Neural progenitor cell (in vitro differentiated cells): Measurements from ENCODE around the gene C1orf50. TPM values are rescaled to one million over a fixed set of nuclear protein-coding genes. Genes with fewer than 3 reads are reported as not detected.

Experiments used
- DNase-seq: peaks from one replicate; pipeline ENCODE4 v3.0.0-alpha.2; 2016; ENCODE audit warnings: low spot score
- H2AFZ ChIP-seq: fragments of 200-600 bp; sonication (generic); replicated peaks from 2 replicates; pipeline ENCODE4 v1.6.1; 2016; ENCODE audit warnings: antibody characterized with exemption
- H3F3A ChIP-seq: fragments of 200-600 bp; sonication (generic); 2 replicates; pipeline ENCODE4 v1.6.1; 2016; ENCODE audit warnings: antibody characterized with exemption, low read depth
- H3K27ac ChIP-seq: fragments of 200-600 bp; sonication (generic); 2 replicates; pipeline ENCODE4 v1.5.1; 2016; ENCODE audit warnings: mild to moderate bottlenecking
- H3K27me3 ChIP-seq: fragments of 200-600 bp; sonication (generic); 2 replicates; pipeline ENCODE4 v1.6.1; 2016; ENCODE audit warnings: mild to moderate bottlenecking, moderate library complexity
- H3K36me3 ChIP-seq: fragments of 200-600 bp; sonication (generic); 2 replicates; pipeline ENCODE4 v1.5.1; 2016
- H3K4me1 ChIP-seq: fragments of 200-600 bp; sonication (generic); 2 replicates; pipeline ENCODE4 v1.6.1; 2016; ENCODE audit warnings: mixed run types
- H3K4me2 ChIP-seq: fragments of 200-600 bp; sonication (generic); 2 replicates; pipeline ENCODE4 v1.6.1; 2016
- H3K4me3 ChIP-seq: fragments of 200-600 bp; sonication (generic); 2 replicates; pipeline ENCODE4 v1.5.1; 2016
- H3K79me2 ChIP-seq: fragments of 200-600 bp; sonication (generic); 2 replicates; pipeline ENCODE4 v1.6.1; 2016; ENCODE audit warnings: low read depth
- H3K9ac ChIP-seq: fragments of 200-600 bp; sonication (generic); 2 replicates; pipeline ENCODE4 v1.6.1; 2016
- H3K9me3 ChIP-seq: fragments of 200-600 bp; sonication (generic); 2 replicates; pipeline ENCODE4 v1.5.1; 2016; ENCODE audit warnings: low read depth
- H4K20me1 ChIP-seq: fragments of 200-600 bp; sonication (generic); 2 replicates; pipeline ENCODE4 v1.6.1; 2016; ENCODE audit warnings: low read depth
- H3K27ac Mint-ChIP-seq: 3 replicates; pipeline ENCODE4 v1.8.0; 2021; ENCODE audit warnings: mixed read lengths
- H3K27me3 Mint-ChIP-seq: 2 replicates; pipeline ENCODE4 v1.8.0; 2022; ENCODE audit warnings: low read depth, mild to moderate bottlenecking, inconsistent platforms, moderate library complexity, mixed read lengths; ENCODE audit not compliant: insufficient read depth
- H3K36me3 Mint-ChIP-seq: 3 replicates; pipeline ENCODE4 v1.8.0; 2021; ENCODE audit warnings: mixed read lengths
- H3K4me1 Mint-ChIP-seq: 3 replicates; pipeline ENCODE4 v1.8.0; 2021; ENCODE audit warnings: mixed read lengths
- H3K4me3 Mint-ChIP-seq: 3 replicates; pipeline ENCODE4 v1.8.0; 2021; ENCODE audit warnings: mild to moderate bottlenecking, moderate library complexity, mixed read lengths
- H3K9me3 Mint-ChIP-seq: 3 replicates; pipeline ENCODE4 v1.8.0; 2020; ENCODE audit warnings: mixed read lengths
- EZH2 ChIP-seq: fragments of 200-600 bp; sonication (generic); IDR thresholded peaks from 2 replicates; pipeline ENCODE4 v1.6.1; 2017; ENCODE audit warnings: antibody characterized with exemption, mild to moderate bottlenecking, moderate library complexity
- EZH2phosphoT487 ChIP-seq: fragments of 200-600 bp; sonication (generic); IDR thresholded peaks from 2 replicates; pipeline ENCODE4 v1.6.1; 2017; ENCODE audit warnings: antibody characterized with exemption
- total RNA-seq: library from RNA; depleted of rRNA; stranded (reverse); fragments of >200 nt; gene quantifications from 2 replicates; pipeline ENCODE4 v1.2.3, GENCODE V29; 2015; ENCODE audit warnings: low replicate concordance
- TF ChIP-seq, protein P1 (sequence below): fragments of 200-600 bp; sonication (generic); IDR thresholded peaks from 2 replicates; pipeline ENCODE4 v1.5.1; 2017; ENCODE audit warnings: antibody characterized with exemption, mild to moderate bottlenecking

The C1orf50 gene
- total RNA-seq, 1 donor from 2014 or later, result 19.0 TPM

DNA sequence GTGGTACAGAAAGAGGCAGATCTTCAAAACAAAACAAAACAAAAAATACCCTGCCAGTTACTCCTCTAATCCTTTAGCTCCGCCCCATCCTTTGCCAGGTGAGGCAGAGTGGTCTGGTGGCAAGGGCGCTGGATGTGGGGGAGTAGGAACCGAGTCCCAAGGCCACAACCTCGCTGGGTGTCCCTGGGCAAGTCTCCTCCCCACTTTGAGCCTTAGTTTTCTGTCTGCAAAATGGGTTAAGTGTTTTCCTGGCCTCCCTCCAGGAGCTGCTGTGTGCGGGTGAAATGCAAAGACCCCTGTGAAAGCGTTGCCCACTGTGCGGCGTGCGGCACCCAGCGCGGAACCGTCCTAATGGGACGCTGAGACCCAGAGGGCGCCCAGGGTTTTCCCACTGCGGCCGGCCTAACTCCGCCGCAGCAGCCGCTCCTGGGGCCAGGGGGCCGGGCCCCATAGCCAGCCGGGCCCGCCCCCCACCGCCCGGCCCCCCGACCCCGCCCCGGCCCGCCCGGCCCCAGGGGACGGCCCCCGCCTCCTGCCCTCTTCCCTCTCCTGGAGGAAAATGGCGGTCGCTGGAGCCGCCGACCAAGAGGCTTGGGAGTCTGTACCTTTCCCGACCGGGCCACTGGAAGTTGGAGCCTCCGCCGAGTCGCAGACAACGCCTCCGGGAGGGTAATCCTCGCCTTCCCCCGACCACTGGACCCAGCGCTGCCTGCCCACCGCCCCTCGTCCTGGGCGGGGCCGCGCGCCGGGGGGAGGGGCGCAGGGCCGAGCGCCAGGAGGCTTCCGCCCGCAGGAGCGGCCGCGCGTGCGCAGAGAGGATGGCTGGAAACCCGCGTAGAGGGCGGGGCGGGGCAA lies 49.8 kb downstream of the C1orf50 start, which contains the start of the genes ERMAP and SVBP:
ERMAP (plus strand) TSS at position 538 of the 855 bp plus-strand sequence. CDS start 13,327 bp downstream, outside the sequence.
SVBP (minus strand) TSS at position 813 of the 855 bp plus-strand sequence. CDS start 853 bp downstream, outside the sequence.
- peaks cover 2% of the 10 kb centered on the region for H3K27me3 Mint-ChIP-seq
- Histone ChIP-seq H3K36me3 (no peaks in the 10 kb centered on the region), H4K20me1 (no peaks in the 10 kb centered on the region), H3K27me3 (no peaks in the 10 kb centered on the region), H3K4me3 (peak within 1 kb of the TSS; percentile 70), H3K4me1 (peaks cover 26% of the 10 kb centered on the region), H2AFZ (peak within 1 kb of the TSS; percentile 81), H3K9ac (peak within 1 kb of the TSS; percentile 68), H3K4me2 (peak within 1 kb of the TSS; percentile 79), H3K79me2 (peaks cover 9% of the 10 kb centered on the region), H3F3A (peaks cover 30% of the 10 kb centered on the region), H3K9me3 (no peaks in the 10 kb centered on the region), H3K27ac (peak within 1 kb of the TSS; percentile 99)
- peak within 1 kb of the TSS; percentile 85 for H3K4me3 Mint-ChIP-seq
- TF ChIP-seq EZH2phosphoT487, result no peak
- TF ChIP-seq, protein P1, sequence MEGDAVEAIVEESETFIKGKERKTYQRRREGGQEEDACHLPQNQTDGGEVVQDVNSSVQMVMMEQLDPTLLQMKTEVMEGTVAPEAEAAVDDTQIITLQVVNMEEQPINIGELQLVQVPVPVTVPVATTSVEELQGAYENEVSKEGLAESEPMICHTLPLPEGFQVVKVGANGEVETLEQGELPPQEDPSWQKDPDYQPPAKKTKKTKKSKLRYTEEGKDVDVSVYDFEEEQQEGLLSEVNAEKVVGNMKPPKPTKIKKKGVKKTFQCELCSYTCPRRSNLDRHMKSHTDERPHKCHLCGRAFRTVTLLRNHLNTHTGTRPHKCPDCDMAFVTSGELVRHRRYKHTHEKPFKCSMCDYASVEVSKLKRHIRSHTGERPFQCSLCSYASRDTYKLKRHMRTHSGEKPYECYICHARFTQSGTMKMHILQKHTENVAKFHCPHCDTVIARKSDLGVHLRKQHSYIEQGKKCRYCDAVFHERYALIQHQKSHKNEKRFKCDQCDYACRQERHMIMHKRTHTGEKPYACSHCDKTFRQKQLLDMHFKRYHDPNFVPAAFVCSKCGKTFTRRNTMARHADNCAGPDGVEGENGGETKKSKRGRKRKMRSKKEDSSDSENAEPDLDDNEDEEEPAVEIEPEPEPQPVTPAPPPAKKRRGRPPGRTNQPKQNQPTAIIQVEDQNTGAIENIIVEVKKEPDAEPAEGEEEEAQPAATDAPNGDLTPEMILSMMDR, result no peak
- TF ChIP-seq EZH2, result no peak
- H3K9me3 Mint-ChIP-seq, result no peaks in the 10 kb centered on the region
- DNase-seq, result peak; percentile 97
- peaks cover 20% of the 10 kb centered on the region for H3K4me1 Mint-ChIP-seq
- peaks cover 6% of the 10 kb centered on the region for H3K36me3 Mint-ChIP-seq
- H3K27ac Mint-ChIP-seq, result peak within 1 kb of the TSS; percentile 21

DNA sequence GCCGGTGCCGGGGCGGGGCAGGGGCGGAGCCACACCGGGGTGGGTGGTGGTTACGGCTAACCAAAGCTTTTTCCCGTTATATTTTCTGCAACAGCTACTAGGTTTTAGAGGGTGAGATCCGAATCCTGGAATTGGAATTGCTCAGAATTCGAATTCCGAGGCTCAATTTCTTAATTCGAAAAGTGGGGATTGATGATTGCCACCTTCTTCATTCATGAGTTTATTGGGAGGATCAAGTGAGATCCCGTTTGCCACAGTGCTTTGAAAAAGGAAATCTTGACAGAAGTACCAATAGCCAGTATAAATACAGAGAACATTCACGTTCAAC lies 50.4 kb downstream of the C1orf50 start:
- no peak for DNase-seq
- TF ChIP-seq EZH2 (no peak), EZH2phosphoT487 (no peak)
- TF ChIP-seq, protein P1, result no peak
- H3K36me3 ChIP-seq, result no peaks in the 10 kb centered on the region
- no peaks in the 10 kb centered on the region for H3K27me3 ChIP-seq
- H3K79me2 ChIP-seq, result peaks cover 9% of the 10 kb centered on the region
- peaks cover 30% of the 10 kb centered on the region for H3F3A ChIP-seq
- no peak overlapping the region for H3K9ac ChIP-seq
- no peaks in the 10 kb centered on the region for H4K20me1 ChIP-seq
- peaks cover 2% of the 10 kb centered on the region for H3K27me3 Mint-ChIP-seq
- H3K4me1 ChIP-seq, result peaks cover 26% of the 10 kb centered on the region
- no peak overlapping the region for H3K27ac Mint-ChIP-seq
- peak overlapping the region; percentile 79 for H3K4me2 ChIP-seq
- H3K9me3 Mint-ChIP-seq, result no peaks in the 10 kb centered on the region
- H3K9me3 ChIP-seq, result no peaks in the 10 kb centered on the region
- peak overlapping the region; percentile 85 for H3K4me3 Mint-ChIP-seq
- H3K27ac ChIP-seq, result no peak overlapping the region
- peaks cover 6% of the 10 kb centered on the region for H3K36me3 Mint-ChIP-seq
- peaks cover 20% of the 10 kb centered on the region for H3K4me1 Mint-ChIP-seq
- peak overlapping the region; percentile 70 for H3K4me3 ChIP-seq
- H2AFZ ChIP-seq, result peak overlapping the region; percentile 81

DNA sequence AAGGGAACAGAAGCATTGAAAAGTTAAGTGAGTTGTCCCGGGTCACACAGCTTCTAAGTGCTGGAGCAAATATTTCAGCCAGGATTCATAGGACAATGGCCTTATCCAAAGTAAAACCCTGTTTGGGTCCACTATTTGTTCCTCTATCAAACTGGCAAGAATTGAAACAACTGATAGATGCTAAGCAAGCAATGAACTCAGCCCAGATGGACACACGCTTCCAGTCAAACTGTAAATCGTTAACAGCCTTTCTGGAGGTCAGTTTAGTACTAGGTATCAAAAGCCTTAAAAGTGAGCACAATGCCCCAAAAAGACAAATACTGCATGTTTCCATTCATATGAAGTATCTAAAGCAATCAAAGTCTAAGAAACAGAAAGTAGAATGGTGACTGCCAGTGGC lies 50.9 kb downstream of the C1orf50 start:
- peaks cover 5% of the 10 kb centered on the region for H3K36me3 Mint-ChIP-seq
- no peaks in the 10 kb centered on the region for H3K27me3 ChIP-seq
- peaks cover 34% of the 10 kb centered on the region for H3F3A ChIP-seq
- no peak for DNase-seq
- H4K20me1 ChIP-seq, result no peaks in the 10 kb centered on the region
- no peaks in the 10 kb centered on the region for H3K36me3 ChIP-seq
- H3K27me3 Mint-ChIP-seq, result peaks cover 2% of the 10 kb centered on the region
- H3K27ac Mint-ChIP-seq, result no peak overlapping the region
- TF ChIP-seq EZH2phosphoT487 (no peak), EZH2 (no peak)
- TF ChIP-seq, protein P1, result no peak
- H3K9me3 ChIP-seq, result no peaks in the 10 kb centered on the region
- peaks cover 9% of the 10 kb centered on the region for H3K79me2 ChIP-seq
- H3K4me3 ChIP-seq, result no peak overlapping the region
- peak overlapping the region; percentile 55 for H3K4me3 Mint-ChIP-seq
- no peak overlapping the region for H3K9ac ChIP-seq
- H3K4me2 ChIP-seq, result peak overlapping the region; percentile 79
- H3K27ac ChIP-seq, result no peak overlapping the region
- peaks cover 26% of the 10 kb centered on the region for H3K4me1 ChIP-seq
- H2AFZ ChIP-seq, result no peak overlapping the region
- peaks cover 25% of the 10 kb centered on the region for H3K4me1 Mint-ChIP-seq
- H3K9me3 Mint-ChIP-seq, result no peaks in the 10 kb centered on the region
